Measurements from ENCODE around the gene LTB. TPM values are rescaled to one million over a fixed set of nuclear protein-coding genes. Genes with fewer than 3 reads are reported as not detected.

LTB gene
- total and polyA plus RNA-seq, 4 donors, result 0.67 to 5.3 (median 1.5) TPM

GRCh38 chr6:31621991-31622390 lies 39.8 kb upstream of the LTB start (continued):
- no peak for TF ChIP-seq ZBTB33 (IDR thresholded peaks at IDR 0.05)
- TF ChIP-seq JUND (IDR thresholded peaks at IDR 0.05), result no peak
- no peak for TF ChIP-seq FOXA1 (IDR thresholded peaks at IDR 0.05)
- TF ChIP-seq FOXA2 (IDR thresholded peaks at IDR 0.05), result no peak
- no peak for TF ChIP-seq HNF4G (IDR thresholded peaks at IDR 0.05)

GRCh38 chr6:31621320-31621939 lies 39.2 kb upstream of the LTB start:
- DNase-seq (ENCODE audit: low spot score), result no peak
- H3K4me3 ChIP-seq (ENCODE audit: low read depth in 1 of 3, low read length in 3 of 3), result peak overlapping the region; percentile 87 to 96 (median 90)
- H3K27ac ChIP-seq (ENCODE audit: low read depth in 1 of 2, low read length in 2 of 2), result peak overlapping the region; percentile 93 to 95
- 29% methylated on average over 15 of the region's 15 CpGs for WGBS
- peaks cover 12 to 30% (median 27%) of the 10 kb centered on the region in 4 donors for H3K36me3 ChIP-seq (ENCODE audit: control insufficient read depth in 4 of 4, insufficient read depth in 3 of 4, low read depth in 1 of 4, low read length in 3 of 4)
- H3K9me3 ChIP-seq (ENCODE audit: control insufficient read depth in 4 of 4, low read length in 3 of 4), result no peaks in the 10 kb centered on the region
- no peaks in the 10 kb centered on the region for H3K27me3 ChIP-seq (ENCODE audit: control insufficient read depth in 4 of 4, insufficient read depth in 4 of 4, low read length in 3 of 4)
- peak overlapping the region; percentile 84 to 97 for H3K9ac ChIP-seq (ENCODE audit: low read depth in 1 of 2, low read length in 2 of 2)
- H3K4me1 ChIP-seq (ENCODE audit: control insufficient read depth in 4 of 4, insufficient read depth in 4 of 4, low read length in 3 of 4), result peaks cover 4 to 14% (median 7%) of the 10 kb centered on the region in 4 donors
- TF ChIP-seq REST (IDR thresholded peaks at IDR 0.05) (no peak), YY1 (IDR thresholded peaks at IDR 0.05) (no peak), RAD21 (IDR thresholded peaks at IDR 0.05) (no peak), TAF1 (conservative IDR thresholded peaks at IDR 0.05) (no peak)

- peak within 1 kb of the TSS; percentile 93 to 96 for H3K27ac ChIP-seq (ENCODE audit: low read depth in 1 of 2, low read length in 2 of 2)
- no peaks in the 10 kb centered on the region for H3K27me3 ChIP-seq (ENCODE audit: control insufficient read depth in 4 of 4, insufficient read depth in 4 of 4, low read length in 3 of 4)
- DNase-seq (ENCODE audit: low spot score), result peak; percentile 80
- H3K4me3 ChIP-seq (ENCODE audit: low read depth in 1 of 3, low read length in 3 of 3), result peak within 1 kb of the TSS; percentile 87 to 96 (median 90)
- peak within 1 kb of the TSS; percentile 84 to 97 for H3K9ac ChIP-seq (ENCODE audit: low read depth in 1 of 2, low read length in 2 of 2)
- WGBS, result 1% methylated on average over 67 of the region's 67 CpGs
- no peaks in the 10 kb centered on the region for H3K9me3 ChIP-seq (ENCODE audit: control insufficient read depth in 4 of 4, low read length in 3 of 4)
- H3K36me3 ChIP-seq (ENCODE audit: control insufficient read depth in 4 of 4, insufficient read depth in 3 of 4, low read depth in 1 of 4, low read length in 3 of 4), result peaks cover 8 to 23% (median 20%) of the 10 kb centered on the region in 4 donors
- peaks cover 4 to 14% (median 7%) of the 10 kb centered on the region in 4 donors for H3K4me1 ChIP-seq (ENCODE audit: control insufficient read depth in 4 of 4, insufficient read depth in 4 of 4, low read length in 3 of 4)
- TF ChIP-seq NR2F2 (IDR thresholded peaks at IDR 0.05) (no peak), JUND (IDR thresholded peaks at IDR 0.05) (no peak), EGR1 (IDR thresholded peaks at IDR 0.05; ENCODE audit: low read depth in 2 of 2) (peak in 1 of 2 donors; percentile 6), MAX (IDR thresholded peaks at IDR 0.05) (no peak), GABPA (IDR thresholded peaks at IDR 0.05 in 1 of 2, conservative IDR thresholded peaks at IDR 0.05 in 1 of 2) (no peak), FOXA2 (IDR thresholded peaks at IDR 0.05) (no peak), RXRA (IDR thresholded peaks at IDR 0.05) (peak in 1 of 2 donors; percentile 1), HNF4A (conservative IDR thresholded peaks at IDR 0.05) (no peak), CTCF (IDR thresholded peaks at IDR 0.05; ENCODE audit: low read depth, low read length, missing input control) (no peak), TAF1 (conservative IDR thresholded peaks at IDR 0.05) (peak; percentile 16), ZBTB33 (IDR thresholded peaks at IDR 0.05) (no peak), FOXA1 (IDR thresholded peaks at IDR 0.05) (no peak), SP1 (IDR thresholded peaks at IDR 0.05) (peak; percentile 46), YY1 (IDR thresholded peaks at IDR 0.05) (peak; percentile 86), ATF3 (IDR thresholded peaks at IDR 0.05) (no peak)
These were observed 38.5 kb upstream of the LTB start, which contains the start of gene PRRC2A for GRCh38 chr6:31620586-31621319. TSS of gene PRRC2A (plus strand) at chr6:31620715. CDS start at chr6:31622790, 2,075 bp downstream.

Measured in liver (tissue), 9 donors.